SKM-1 treated with dmso at 0.1 percent for 144 hours (cell line): Measurements from ENCODE around the gene HEXIM2.

Experiments used
- DNase-seq: peaks from one replicate; lab custom pipeline; 2025; ENCODE audit not compliant: unreplicated experiment; lab: John Stamatoyannopoulos, UW

The HEXIM2 gene

DNA sequence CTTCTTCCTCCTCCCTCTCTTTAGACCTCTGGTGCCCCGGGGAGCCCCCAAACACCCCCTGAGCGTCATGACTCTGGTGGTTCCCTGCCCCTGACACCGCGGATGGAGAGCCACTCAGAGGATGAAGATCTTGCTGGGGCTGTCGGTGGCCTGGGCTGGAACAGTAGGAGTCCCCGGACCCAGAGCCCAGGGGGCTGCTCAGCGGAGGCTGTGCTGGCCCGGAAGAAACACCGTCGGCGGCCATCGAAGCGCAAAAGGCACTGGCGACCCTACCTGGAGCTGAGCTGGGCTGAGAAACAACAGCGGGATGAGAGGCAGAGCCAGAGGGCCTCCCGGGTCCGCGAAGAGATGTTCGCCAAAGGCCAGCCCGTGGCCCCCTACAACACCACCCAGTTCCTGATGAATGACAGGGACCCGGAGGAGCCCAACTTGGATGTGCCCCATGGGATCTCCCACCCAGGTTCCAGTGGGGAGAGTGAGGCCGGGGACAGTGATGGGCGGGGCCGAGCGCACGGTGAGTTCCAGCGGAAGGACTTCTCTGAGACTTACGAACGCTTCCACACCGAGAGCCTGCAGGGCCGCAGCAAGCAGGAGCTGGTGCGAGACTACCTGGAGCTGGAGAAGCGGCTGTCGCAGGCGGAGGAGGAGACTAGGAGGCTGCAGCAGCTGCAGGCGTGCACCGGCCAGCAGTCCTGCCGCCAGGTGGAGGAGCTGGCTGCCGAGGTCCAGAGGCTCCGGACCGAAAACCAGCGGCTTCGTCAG is 7.5 kb downstream of the HEXIM2 start:
- no peak for DNase-seq

DNA sequence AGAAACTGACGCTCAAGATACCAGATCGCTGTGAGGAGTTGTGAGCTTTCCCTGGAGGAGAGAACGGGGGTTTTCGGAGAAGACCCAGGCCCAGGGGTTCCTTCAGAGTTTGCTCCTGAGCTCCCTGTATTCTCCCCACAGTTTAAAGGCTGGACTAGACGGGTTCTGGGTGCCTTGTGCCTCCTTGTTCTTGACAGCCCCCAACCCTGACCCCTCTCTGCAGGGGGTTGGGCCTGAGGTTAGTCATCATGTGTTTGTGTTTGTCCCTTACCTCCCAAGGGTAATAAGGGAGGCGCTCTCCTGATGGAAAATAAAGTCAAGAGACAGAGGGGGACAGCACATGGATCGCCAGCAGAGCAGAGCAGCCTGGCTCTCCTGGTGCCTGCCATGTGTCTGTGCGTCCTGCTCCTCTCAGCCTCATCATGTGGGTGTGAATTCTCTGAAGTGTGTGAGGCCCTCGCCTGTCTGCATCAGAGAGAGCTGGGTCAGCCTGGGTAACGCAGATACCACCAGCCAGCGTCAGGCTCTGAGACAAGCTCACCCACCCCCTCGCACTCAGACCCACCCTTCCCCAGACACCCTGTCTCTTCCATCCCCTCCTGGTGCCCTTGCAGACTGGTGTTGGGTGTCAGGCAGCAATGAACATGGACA is 8.7 kb downstream of the HEXIM2 start:
- DNase-seq: no peak

GRCh38 chr17:45170931-45171337 is 9.3 kb downstream of the HEXIM2 start:
- no peak for DNase-seq

DNA sequence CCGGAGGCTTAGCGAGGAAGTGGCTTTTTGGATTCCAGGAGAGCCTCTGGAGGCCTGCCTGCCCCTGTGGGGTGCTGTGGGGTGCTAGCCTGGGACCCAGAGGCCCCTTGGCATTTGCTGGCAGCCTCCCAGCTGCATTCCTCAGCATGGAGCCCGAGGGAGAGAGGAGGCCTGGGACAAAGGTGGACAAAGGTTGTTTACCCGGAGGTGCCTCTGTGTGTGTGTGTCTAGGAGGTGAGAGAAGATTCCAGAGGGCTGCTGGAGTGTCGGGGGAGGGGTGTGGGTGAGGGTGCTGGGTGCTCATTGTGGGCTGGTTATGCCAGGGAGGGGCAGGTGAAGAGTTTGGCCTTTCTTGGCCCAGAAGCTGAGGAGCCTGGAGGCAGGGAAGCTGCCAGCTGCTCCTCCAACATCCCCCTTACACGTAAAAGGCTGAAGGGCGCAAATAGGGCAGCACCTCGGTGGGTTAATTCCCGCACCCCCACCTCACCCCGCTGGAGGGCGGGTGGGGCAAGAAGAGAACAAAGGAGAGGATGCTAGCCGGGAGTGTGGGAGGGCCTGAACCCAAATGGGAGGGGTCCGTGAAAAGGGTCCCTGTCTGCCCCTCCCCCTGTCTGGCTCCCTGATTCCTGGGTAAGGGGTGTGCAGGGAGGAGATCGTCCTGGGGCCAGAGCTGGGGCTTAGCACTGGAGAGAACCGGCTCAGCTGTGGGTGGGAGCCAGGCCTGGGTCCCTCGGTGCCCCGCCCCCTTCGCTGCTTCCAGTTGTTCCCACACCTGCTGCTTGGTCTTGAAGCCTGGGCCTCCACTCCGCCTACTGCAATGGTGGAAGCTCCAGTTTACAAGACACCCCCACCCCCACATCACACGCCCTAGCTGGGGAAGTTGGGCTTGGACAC is 9.9 kb downstream of the HEXIM2 start:
- no peak for DNase-seq

GRCh38 chr17:45172232-45172540 is 10.5 kb downstream of the HEXIM2 start:
- no peak for DNase-seq

DNA sequence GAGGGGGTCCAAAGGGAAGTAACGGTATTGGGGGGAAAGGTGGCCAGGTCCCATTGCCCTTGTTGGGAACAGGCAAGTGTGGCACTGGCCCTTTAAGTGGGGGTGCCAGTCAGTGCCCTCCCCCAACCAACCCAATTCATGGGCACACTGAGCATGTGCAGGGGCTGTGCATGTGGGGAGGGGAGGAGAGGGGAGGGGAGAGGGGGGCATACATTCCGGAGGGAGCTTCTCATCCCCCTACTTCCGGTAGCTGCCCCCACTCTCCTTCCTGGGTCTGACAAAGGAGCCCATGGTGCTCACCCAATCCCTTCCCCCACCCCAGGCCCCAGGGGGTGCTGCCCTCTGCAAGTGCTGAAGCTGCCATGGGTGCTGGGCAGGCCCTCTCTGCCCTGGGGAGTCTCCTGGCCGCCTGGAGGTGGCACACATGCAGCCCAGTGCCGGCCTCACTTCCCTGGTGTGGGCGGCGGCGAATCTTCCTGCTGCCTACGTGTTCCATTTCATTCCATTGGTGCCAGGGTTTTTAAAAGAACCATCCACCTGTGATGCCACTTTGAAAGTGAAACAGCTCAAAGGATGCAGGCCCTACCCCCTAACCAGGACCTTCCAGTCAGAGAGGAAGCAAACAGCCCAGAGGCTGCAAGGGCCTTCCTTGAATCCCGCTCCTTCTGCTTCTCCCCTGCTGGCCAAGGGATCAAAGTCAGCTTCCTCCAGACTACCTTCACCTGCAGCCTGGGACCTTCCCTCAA is 11.0 kb downstream of the HEXIM2 start:
- no peak for DNase-seq

DNA sequence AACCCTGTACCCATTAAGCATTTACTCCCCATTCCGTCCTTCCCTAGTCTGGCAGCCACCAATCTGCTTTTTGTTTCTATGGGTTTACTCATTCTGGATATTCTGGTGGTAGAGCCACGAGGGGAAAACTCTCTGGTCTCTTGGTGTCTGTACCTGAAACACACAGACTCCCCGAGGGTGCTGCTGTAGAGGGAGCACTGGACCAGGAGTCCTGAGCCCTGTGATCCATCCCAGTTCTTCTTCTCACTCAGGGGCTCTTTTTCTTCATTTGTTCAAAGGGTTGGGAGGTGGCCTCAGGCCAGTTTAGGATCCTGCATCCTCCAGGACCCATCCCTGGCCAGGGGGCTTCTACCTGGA is 14.1 kb downstream of the HEXIM2 start:
- no peak for DNase-seq

GRCh38 chr17:45177563-45177962 is 15.9 kb downstream of the HEXIM2 start:
- DNase-seq: no peak

DNA sequence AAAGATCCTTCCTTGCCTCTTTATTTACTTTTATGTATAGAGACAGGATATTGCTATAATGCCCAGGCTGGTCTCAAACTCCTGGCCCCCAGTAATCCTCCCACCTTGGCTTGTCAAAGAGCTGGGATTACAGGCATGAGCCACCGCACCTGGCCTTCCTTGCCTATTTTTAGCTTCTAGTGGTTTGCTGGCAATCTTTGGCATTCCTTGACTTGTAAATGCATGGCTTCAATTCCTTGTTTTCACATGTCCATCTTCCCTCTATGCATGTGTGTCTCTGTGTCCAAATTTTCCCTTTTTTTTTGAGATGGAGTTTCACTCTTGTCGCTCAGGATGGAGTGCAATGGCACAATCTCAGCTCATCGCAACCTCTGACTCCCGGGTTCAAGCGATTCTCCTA is 22.5 kb downstream of the HEXIM2 start:
- DNase-seq: no peak

DNA sequence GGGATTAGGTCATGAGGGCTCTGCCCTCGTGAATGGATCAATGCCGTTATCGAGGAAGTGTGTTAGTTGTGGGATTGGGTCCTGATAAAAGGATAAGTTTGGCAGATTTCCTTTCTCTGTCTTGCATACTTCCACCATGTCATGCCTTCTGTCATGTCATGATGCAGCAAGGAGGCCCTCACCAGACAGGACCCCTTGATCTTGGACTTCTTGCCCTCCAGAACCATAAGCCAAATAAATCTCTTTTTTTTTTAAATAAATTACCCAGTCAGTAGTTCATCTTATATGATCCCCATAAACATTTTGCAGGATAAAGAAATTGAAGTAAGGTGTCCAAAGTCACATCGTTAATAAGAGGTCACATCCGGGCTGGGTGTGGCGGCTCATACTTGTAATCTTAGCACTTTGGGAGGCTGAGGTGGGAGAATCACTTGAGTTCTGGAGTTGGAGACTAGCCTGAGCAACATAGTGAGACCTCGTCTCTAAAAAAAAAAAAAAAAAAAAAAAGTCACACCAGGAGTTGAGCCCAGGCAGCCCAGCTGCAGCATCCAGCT is 25.2 kb downstream of the HEXIM2 start:
- no peak for DNase-seq

GRCh38 chr17:45189009-45189408 is 27.3 kb downstream of the HEXIM2 start:
- no peak for DNase-seq

- no peak for DNase-seq
Observed at GRCh38 chr17:45190503-45191255, 29.0 kb downstream of the HEXIM2 start.

GRCh38 chr17:45195424-45195823 is 33.7 kb downstream of the HEXIM2 start:
- no peak for DNase-seq

DNA sequence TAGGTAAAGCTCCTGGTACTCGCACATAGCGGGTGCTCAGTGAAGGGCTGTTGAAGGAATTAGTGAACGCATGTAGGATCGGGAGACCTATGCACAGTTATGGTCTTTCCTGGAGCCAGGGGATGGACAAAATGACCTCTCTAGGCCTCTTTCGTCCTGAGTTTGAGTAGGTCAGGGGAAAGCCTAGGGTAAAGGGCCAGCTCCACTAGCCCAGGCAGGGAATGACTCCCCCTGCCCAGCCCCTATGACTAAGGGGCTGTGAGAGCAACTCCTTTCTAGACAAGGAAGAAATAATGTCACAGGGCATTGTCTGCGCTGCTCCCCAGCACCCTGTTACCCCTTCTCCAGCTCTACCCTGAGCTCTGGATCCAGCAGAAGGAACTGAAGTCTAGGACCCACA is 35.4 kb downstream of the HEXIM2 start:
- DNase-seq: no peak

DNA sequence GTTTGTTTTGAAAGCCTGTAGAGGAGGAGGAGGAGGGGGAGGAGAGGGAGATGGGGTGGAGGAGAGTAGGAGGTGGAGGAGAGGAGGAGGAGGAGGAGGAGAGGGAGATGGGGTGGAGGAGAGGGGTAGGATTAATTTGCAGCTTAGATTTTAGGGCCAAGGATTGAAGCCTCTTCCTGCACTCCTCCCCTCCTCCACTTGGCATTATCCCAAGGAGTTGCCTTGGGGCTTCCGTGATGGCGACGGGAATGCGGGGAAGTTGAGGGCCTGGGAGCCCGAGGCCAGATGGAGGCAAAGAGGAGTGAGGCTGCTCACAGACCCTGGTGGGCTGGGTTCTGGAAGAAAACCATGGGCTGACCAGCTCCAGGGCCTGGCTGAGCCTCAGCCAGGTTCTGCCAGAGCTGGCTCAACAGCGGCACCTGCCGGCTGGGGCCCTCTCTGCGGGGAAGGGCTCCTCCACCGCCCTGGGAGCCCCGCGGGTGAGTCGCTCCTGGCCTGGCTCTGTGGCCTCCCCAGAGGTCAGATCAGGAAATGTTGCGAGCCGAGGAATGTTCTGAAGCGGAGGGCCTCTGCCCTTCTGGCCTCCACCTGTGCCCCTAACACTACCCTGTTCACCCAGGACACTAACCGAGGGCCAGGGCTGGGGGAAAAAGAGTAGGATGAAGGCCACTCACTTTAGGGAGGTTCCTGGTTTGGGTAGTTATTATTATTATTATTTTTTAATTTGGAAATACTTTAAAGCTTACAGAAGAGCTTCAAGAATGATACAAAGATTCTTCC is 36.1 kb downstream of the HEXIM2 start:
- peak; percentile 83 for DNase-seq

DNA sequence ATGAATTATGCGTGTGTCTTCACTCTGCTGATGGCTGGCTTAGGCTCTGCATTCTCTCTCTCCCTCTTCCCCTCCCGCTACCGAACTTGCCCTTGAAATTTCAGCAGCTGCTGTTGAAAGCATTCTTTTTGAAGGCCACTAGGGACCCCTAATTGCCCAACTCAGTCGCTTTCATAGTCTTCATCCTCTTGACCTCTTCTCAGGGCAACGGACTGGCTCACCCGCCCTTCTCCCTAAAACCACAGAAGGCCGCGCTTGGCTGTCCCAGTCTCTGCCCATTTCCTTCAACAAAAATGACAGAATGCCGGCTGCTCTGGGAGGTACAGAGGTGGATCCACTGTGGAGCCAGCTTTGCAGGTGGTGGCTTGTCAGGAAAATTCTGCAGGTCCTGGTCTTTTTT is 39.0 kb downstream of the HEXIM2 start:
- DNase-seq: peak; percentile 95

- DNase-seq: no peak
Observed at GRCh38 chr17:45201457-45201856, 39.8 kb downstream of the HEXIM2 start.

- peak; percentile 93 for DNase-seq
Observed at GRCh38 chr17:45201880-45202279, 40.2 kb downstream of the HEXIM2 start.

DNA sequence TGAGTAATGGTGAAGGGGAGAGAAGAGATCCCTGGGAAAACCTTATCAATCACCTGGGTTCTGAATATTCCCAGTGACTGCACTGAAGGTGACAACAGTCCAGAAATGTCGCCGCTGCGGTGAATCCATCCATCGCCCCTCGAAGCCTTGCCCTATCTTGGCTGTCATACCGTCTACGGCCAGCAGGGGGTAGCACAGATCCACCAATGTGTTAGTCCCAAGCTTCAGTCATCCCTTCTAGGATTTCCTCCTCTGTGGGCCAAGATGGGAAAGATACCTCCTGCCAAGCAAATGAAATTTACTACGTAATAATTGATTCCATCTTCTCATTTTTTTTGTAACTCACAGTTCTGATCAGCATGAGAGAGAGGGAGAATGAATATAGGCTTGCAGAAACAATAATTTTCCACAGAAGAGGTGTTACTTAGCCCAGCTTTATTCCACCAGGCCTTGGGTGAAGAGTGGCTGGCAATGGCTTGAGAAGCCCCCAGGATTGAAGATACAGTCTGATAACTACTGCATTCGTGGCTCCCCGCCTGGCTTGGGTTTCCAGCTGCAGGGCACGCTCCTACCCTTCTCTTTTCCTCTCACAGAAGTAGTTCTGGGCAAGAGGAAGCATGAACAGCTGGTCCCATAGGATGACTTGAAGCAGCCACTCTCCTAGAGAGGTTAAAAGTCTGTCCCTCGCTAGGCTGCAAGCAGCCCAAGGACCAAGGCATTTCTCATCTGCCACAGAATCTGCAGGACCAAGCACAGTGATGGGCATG is 57.4 kb downstream of the HEXIM2 start:
- peak; percentile 52 for DNase-seq
